ENCODE data around the gene SLIT3.

DNA sequence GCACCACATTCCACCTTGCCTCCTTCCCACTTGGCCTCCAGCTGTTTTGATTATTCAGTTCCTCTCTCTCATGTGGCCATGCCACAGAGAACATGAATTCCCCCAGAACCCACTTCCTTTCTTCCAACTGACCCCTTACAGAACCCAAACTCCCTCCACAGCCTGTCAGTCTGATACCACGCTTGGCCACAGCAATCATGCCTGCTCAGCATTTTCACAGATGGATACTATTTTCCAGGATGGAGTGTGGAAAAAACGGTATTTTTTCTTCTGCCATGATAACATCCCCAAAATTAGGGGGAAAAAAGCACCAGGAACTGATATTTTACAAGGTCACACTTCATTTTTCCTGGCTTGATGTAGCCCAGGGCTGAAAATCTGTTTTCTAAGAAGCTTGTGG is 34.9 kb upstream of the SLIT3 start:
- TF ChIP-seq, protein P1, sequence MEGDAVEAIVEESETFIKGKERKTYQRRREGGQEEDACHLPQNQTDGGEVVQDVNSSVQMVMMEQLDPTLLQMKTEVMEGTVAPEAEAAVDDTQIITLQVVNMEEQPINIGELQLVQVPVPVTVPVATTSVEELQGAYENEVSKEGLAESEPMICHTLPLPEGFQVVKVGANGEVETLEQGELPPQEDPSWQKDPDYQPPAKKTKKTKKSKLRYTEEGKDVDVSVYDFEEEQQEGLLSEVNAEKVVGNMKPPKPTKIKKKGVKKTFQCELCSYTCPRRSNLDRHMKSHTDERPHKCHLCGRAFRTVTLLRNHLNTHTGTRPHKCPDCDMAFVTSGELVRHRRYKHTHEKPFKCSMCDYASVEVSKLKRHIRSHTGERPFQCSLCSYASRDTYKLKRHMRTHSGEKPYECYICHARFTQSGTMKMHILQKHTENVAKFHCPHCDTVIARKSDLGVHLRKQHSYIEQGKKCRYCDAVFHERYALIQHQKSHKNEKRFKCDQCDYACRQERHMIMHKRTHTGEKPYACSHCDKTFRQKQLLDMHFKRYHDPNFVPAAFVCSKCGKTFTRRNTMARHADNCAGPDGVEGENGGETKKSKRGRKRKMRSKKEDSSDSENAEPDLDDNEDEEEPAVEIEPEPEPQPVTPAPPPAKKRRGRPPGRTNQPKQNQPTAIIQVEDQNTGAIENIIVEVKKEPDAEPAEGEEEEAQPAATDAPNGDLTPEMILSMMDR (IDR thresholded peaks at IDR 0.05; ENCODE audit: low read depth, low read length) = no peak
- TF ChIP-seq MYC (IDR thresholded peaks at IDR 0.05; ENCODE audit: low read depth, low read length) (no peak), POLR2A (IDR thresholded peaks at IDR 0.05; ENCODE audit: extremely low read depth, insufficient read length) (no peak)
- TF ChIP-seq, protein P2, sequence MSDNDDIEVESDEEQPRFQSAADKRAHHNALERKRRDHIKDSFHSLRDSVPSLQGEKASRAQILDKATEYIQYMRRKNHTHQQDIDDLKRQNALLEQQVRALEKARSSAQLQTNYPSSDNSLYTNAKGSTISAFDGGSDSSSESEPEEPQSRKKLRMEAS (IDR thresholded peaks at IDR 0.05; ENCODE audit: low read depth, low read length) = no peak

Data from NB4 (cell line).